ENCODE measurements around the gene TMEM125.

- TF ChIP-seq CTCF (conservative IDR thresholded peaks at IDR 0.05; ENCODE audit: low read length) (no peak), EZH2phosphoT487 (IDR thresholded peaks at IDR 0.05; ENCODE audit: borderline replicate concordance, low read depth, low read length) (no peak)
Measured at GRCh38 chr1:43221797-43222196, 48.0 kb upstream of the TMEM125 start.

All from OCI-LY7 (cell line).